LNCaP clone FGC (cell line): Measurements from ENCODE around the gene NAA38.

Source experiments
- DNase-seq: peaks from one replicate; pipeline ENCODE4 v3.0.0-alpha.2; 2011; ENCODE audit warnings: low read depth
- H3K4me3 ChIP-seq: 2 replicates; pipeline ENCODE4 v1.5.1; 2011; ENCODE audit warnings: mild to moderate bottlenecking, low read depth, low read length, control low read depth
- TF ChIP-seq, protein P1 (sequence below): IDR thresholded peaks from 2 replicates; pipeline ENCODE4 v1.5.1; 2012; ENCODE audit warnings: mild to moderate bottlenecking; ENCODE audit not compliant: control insufficient read depth, insufficient read depth; ENCODE audit errors: extremely low read depth

The NAA38 gene

GRCh38 chr17:7881276-7882054 is 24.1 kb upstream of the NAA38 start:
- DNase-seq = no peak
- TF ChIP-seq, protein P1, sequence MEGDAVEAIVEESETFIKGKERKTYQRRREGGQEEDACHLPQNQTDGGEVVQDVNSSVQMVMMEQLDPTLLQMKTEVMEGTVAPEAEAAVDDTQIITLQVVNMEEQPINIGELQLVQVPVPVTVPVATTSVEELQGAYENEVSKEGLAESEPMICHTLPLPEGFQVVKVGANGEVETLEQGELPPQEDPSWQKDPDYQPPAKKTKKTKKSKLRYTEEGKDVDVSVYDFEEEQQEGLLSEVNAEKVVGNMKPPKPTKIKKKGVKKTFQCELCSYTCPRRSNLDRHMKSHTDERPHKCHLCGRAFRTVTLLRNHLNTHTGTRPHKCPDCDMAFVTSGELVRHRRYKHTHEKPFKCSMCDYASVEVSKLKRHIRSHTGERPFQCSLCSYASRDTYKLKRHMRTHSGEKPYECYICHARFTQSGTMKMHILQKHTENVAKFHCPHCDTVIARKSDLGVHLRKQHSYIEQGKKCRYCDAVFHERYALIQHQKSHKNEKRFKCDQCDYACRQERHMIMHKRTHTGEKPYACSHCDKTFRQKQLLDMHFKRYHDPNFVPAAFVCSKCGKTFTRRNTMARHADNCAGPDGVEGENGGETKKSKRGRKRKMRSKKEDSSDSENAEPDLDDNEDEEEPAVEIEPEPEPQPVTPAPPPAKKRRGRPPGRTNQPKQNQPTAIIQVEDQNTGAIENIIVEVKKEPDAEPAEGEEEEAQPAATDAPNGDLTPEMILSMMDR = no peak
- no peak overlapping the region for H3K4me3 ChIP-seq

GRCh38 chr17:7880076-7880868 is 22.9 kb upstream of the NAA38 start:
- no peak overlapping the region for H3K4me3 ChIP-seq
- TF ChIP-seq, protein P1 = no peak
- no peak for DNase-seq

GRCh38 chr17:7878234-7878633 is 20.9 kb upstream of the NAA38 start:
- no peak for DNase-seq
- TF ChIP-seq, protein P1 = no peak
- no peak overlapping the region for H3K4me3 ChIP-seq

DNA sequence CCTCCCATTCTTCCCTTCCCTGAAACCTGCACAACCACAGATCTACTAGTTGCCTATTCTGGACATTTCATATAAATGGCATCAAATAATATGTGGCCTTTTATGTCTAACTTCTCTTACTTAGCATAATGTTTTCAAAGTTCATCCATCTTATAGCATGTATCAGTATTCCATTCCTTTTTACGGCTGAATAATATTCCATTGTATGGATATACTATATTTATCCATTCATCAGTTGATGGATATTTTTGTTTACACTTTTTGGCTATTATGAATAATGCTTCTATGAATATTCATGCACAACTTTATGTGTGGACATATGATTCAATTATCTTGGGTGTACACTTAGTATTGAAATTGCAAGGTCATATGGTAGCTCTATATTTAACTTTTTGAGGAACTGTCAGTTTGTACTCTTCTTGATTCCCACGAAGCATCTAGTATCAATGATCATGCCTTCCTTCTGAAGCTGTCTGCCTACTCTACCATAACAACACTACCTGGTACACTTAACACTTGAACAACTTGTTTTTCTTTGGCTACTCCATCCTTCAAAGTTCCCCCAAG is 18.5 kb upstream of the NAA38 start:
- H3K4me3 ChIP-seq = no peak overlapping the region
- DNase-seq = no peak
- TF ChIP-seq, protein P1 = no peak

DNA sequence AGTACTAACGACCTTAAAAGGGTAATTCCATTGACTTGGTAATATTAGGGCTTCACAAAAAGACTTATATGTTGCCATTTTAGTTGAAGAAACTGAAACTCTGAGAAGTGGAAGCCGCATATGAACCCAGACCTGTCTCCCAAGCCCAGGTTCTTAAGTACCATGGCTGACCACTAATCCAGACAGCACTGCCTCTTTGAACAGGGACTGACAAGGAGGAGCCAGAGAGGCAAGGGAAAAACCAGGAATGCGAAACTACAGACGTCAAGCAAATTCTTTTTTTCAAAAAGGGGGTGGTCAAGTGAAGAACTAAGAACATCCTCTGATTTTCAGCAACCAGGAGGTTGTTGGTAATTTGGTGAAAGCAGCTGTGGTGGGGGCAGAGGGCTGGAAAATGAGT is 15.7 kb upstream of the NAA38 start:
- H3K4me3 ChIP-seq = no peak overlapping the region
- no peak for DNase-seq
- TF ChIP-seq, protein P1 = no peak

DNA sequence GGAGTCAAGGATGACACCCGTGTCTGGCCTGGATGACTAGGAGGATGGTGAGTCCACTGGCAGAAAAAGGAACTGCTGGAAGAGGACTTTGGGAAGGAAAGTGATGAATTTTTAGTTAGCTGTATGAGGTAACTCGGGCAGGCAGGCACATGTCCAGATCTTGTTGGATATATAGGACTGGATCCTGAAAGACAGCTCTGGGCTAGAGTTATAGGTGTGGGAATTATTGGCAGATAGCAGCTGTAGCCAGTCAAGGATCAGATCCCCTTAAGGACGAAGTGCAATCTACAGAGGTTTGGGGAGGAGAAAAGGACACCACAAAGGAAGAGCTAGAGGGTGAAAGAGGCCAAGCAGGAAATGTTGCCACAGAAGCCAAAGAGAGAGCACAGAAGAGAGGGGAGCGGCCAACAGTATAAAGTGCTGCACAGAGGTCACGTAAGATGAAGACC is 10.5 kb upstream of the NAA38 start:
- no peak for DNase-seq
- TF ChIP-seq, protein P1 = no peak
- H3K4me3 ChIP-seq = no peak overlapping the region
